PFSK-1 (cell line): ENCODE results near the gene EHD3.
A peak's percentile ranks its signal among the peaks of the same experiment; 100 is the strongest.

Source experiments
- FOXP2 ChIP-seq: optimal IDR thresholded peaks from 2 replicates; pipeline ENCODE3; 2011; ENCODE audit warnings: borderline replicate concordance, control low read depth, inconsistent platforms; ENCODE audit not compliant: insufficient read depth; ENCODE audit errors: extremely low read length, extremely low read depth
- POLR2AphosphoS5 ChIP-seq: IDR thresholded peaks from 2 replicates; pipeline ENCODE4 v1.6.1; 2012; ENCODE audit warnings: low read depth, mild to moderate bottlenecking, control low read depth, low read length, moderate library complexity
- SIN3A ChIP-seq: IDR thresholded peaks from 2 replicates; pipeline ENCODE4 v1.6.1; 2012; ENCODE audit warnings: mild to moderate bottlenecking, low read length, moderate library complexity, borderline replicate concordance; ENCODE audit not compliant: insufficient read depth
- TAF1 ChIP-seq: IDR thresholded peaks from 2 replicates; pipeline ENCODE4 v1.6.1; 2012; ENCODE audit warnings: low read length, control low read depth, borderline replicate concordance; ENCODE audit not compliant: insufficient read depth
- TF ChIP-seq, protein P1 (sequence below), 2 experiments: IDR thresholded peaks; 2 replicates each; pipeline versions ENCODE4 v1.6.1 to v1.8.0; 2011 to 2012; ENCODE audit warnings: low read depth in 2 of 2, low read length in 2 of 2, control low read depth in 1 of 2, inconsistent platforms in 1 of 2, mild to moderate bottlenecking in 1 of 2, moderate library complexity in 1 of 2; ENCODE audit not compliant: insufficient read depth in 1 of 2

EHD3 gene

GRCh38 chr2:31249009-31249690 is 15.2 kb downstream of the EHD3 start:
- TF ChIP-seq POLR2AphosphoS5 (no peak), FOXP2 (no peak), SIN3A (no peak), TAF1 (no peak)
- TF ChIP-seq, protein P1, sequence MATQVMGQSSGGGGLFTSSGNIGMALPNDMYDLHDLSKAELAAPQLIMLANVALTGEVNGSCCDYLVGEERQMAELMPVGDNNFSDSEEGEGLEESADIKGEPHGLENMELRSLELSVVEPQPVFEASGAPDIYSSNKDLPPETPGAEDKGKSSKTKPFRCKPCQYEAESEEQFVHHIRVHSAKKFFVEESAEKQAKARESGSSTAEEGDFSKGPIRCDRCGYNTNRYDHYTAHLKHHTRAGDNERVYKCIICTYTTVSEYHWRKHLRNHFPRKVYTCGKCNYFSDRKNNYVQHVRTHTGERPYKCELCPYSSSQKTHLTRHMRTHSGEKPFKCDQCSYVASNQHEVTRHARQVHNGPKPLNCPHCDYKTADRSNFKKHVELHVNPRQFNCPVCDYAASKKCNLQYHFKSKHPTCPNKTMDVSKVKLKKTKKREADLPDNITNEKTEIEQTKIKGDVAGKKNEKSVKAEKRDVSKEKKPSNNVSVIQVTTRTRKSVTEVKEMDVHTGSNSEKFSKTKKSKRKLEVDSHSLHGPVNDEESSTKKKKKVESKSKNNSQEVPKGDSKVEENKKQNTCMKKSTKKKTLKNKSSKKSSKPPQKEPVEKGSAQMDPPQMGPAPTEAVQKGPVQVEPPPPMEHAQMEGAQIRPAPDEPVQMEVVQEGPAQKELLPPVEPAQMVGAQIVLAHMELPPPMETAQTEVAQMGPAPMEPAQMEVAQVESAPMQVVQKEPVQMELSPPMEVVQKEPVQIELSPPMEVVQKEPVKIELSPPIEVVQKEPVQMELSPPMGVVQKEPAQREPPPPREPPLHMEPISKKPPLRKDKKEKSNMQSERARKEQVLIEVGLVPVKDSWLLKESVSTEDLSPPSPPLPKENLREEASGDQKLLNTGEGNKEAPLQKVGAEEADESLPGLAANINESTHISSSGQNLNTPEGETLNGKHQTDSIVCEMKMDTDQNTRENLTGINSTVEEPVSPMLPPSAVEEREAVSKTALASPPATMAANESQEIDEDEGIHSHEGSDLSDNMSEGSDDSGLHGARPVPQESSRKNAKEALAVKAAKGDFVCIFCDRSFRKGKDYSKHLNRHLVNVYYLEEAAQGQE (IDR thresholded peaks at IDR 0.05; ENCODE audit: insufficient read depth in 1 of 2, low read depth in 2 of 2, low read length in 2 of 2), result no peak

DNA sequence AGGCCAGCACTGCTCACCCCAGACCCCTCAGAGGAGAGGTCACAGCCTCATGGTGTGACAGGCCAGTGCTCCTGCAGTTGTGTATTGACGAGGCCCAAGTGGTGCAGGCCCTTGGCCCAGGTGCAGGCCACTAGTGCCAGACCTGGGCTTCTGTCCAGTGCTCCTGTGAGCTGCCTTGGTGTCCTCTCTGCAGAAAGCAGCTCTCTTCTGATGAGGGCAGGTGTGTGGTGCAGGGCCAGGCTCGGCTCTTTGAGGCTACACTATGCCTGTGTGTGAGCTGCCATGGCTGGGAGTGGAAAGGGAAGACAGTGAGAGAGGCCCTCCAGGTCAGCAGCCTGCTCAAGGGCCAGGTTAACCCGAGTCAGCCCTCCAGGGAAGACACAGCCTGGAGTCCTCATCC is 17.1 kb downstream of the EHD3 start:
- TF ChIP-seq, protein P1 (IDR thresholded peaks at IDR 0.05; ENCODE audit: insufficient read depth in 1 of 2, low read depth in 2 of 2, low read length in 2 of 2), result no peak
- TF ChIP-seq FOXP2 (no peak), SIN3A (no peak), POLR2AphosphoS5 (no peak), TAF1 (no peak)

- no peak for TF ChIP-seq SIN3A
- no peak for TF ChIP-seq POLR2AphosphoS5
- TF ChIP-seq FOXP2, result no peak
- no peak for TF ChIP-seq TAF1
- TF ChIP-seq, protein P1 (IDR thresholded peaks at IDR 0.05; ENCODE audit: insufficient read depth in 1 of 2, low read depth in 2 of 2, low read length in 2 of 2), result no peak
Measured at GRCh38 chr2:31251851-31252250, 17.9 kb downstream of the EHD3 start.

DNA sequence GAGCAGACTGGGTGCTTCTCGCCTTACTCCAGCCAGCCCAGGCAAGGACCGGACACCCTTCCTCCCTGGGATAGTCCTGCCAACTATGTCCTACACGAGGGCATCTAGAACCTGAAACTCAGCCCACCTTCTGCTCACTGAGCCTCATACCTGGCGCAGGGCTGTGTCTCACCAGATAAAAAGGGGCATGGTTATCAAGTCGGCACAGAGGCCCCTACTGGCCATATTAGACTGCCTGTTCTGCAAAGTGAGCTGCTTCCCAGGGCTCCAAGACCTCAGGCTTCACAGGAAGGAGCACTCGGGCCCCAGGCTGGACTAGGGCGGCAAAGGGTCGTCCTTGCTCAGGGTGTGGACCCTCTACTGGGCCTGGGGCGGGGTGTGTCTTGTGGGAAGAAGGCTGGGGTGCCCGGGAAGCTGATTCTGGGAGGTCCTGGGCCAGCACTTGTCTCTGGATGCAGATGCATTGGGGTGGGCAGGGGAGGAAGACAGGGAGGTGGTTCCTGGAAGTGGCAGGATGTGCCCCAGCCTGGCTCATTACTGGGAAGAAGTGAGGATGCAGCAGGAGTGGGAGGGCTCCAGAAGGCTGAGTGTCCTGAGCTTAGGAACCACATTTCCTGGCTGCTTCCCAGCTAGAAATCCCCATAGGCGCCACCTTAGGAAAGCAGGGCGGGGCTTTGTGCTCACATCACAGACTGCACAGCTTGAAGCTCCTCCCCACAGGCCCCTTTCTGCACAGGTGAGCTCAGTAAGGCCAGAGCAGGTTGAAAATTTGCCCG is 19.6 kb downstream of the EHD3 start:
- TF ChIP-seq FOXP2 (peak; percentile 72), POLR2AphosphoS5 (no peak)

DNA sequence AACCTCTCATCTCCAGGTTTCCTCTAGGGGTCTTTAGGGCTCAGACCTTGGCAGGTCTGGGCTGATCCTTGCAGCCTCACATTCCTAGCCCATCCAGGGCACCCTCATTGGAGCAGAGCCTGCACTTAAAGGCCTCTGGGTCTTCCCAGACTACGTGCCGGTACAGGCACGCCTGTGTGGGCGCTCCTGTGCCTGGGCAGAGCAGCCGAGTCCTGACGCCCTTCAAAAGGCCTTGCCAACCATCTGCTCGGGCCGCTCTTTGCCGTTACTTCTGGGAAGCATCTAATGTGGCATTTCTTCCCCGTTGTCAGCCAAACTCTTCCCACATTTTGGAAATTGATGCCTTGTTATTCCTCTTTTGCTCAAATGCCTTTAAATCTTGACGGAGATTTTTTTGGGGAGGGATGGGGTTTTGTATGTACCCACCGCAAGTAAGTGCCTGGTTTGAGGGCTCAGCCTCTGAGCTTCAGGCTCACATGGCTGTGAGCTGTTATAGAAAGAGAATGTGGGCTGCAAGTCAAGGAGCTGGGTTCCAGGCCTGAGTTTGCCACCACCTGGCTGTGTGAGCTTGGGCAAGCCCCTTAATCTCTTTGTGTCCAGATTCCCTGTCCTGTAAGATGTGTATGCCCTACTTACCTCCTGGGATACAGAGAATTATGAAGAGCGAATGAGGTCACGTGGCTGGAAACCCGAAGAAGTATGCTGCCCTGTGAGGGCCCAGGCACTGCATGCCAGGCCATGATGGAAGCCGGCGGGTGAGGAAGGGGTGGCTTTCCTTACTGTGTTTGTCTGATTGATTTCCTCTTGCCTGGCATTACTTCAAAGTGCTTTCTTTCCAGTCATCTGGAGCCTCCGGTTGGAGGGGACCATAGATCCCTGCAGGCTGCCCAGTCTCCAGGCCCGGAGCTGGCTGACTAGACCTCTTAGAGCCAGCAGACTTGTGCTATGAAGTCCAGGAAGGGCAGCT is 20.6 kb downstream of the EHD3 start:
- TF ChIP-seq POLR2AphosphoS5 (no peak), FOXP2 (no peak), SIN3A (no peak), TAF1 (no peak)
- TF ChIP-seq, protein P1 (IDR thresholded peaks at IDR 0.05; ENCODE audit: insufficient read depth in 1 of 2, low read depth in 2 of 2, low read length in 2 of 2), result no peak
